SK-N-MC (cell line): Measurements from ENCODE around the gene POMT1.

ENCODE experiments used
- EZH2 ChIP-seq: fragments of 200-600 bp; sonication (generic); IDR thresholded peaks from one replicate; pipeline ENCODE4 v1.6.1; 2017; ENCODE audit warnings: antibody characterized with exemption
- FOXP2 ChIP-seq: optimal IDR thresholded peaks from 2 replicates; pipeline ENCODE3; 2011; ENCODE audit warnings: mild to moderate bottlenecking, moderate library complexity; ENCODE audit not compliant: insufficient read depth; ENCODE audit errors: extremely low read length, control extremely low read depth
- POLR2AphosphoS5 ChIP-seq: IDR thresholded peaks from 2 replicates; pipeline ENCODE4 v1.6.1; 2012; ENCODE audit warnings: mild to moderate bottlenecking, low read depth, low read length, borderline replicate concordance

- TF ChIP-seq EZH2 (no peak), POLR2AphosphoS5 (no peak), FOXP2 (no peak)
Observed at GRCh38 chr9:131473198-131473885, 29.4 kb upstream of the POMT1 start.
